ENCODE measurements around the gene ACKR3.

DNA sequence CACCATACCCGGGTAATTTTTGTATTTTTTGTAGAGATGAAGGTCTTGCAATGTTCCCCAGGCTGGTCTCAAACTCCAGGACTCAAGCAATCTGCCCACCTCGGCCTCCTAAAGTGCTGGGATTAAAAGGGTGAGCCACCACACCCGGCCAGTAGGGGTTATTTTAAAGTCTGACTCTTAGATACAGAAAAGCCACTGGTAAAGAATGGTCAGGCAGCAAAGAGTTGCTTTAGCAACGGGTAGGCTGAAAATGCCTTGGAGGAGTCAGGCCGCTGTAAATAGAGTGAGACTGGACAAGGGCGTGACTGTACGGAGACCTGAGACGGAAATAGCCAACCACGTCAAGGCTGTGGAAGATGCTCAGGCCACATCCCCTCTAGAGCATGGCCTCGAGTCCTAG is 54.2 kb downstream of the ACKR3 start:
- TF ChIP-seq CTCF (IDR thresholded peaks at IDR 0.05) (no peak), POLR2AphosphoS5 (IDR thresholded peaks at IDR 0.05) (no peak), POLR2A (IDR thresholded peaks at IDR 0.05) (no peak)

Measured in breast epithelium (tissue), 3 donors.